Measurements from ENCODE around the gene MAD1L1.

MAD1L1 gene

GRCh38 chr7:2080477-2080876 is 152.3 kb downstream of the MAD1L1 start:
- H3K27me3 ChIP-seq (ENCODE audit: control insufficient read depth in 1 of 2, insufficient read depth in 2 of 2, low read length in 2 of 2) = no peaks in the 10 kb centered on the region
- H3K27ac ChIP-seq (ENCODE audit: low read length) = no peak overlapping the region
- H3K36me3 ChIP-seq (ENCODE audit: control insufficient read depth in 2 of 2, insufficient read depth in 2 of 2, low read length in 2 of 2) = peaks cover 0 to 3% of the 10 kb centered on the region in 2 donors
- no peak overlapping the region for H3K4me3 ChIP-seq (ENCODE audit: low read length in 2 of 2)
- no peaks in the 10 kb centered on the region for H3K9me3 ChIP-seq (ENCODE audit: control insufficient read depth in 2 of 2, low read length in 2 of 2)
- no peaks in the 10 kb centered on the region for H3K4me1 ChIP-seq (ENCODE audit: control insufficient read depth, insufficient read depth, low read length)
- no peak overlapping the region for H3K9ac ChIP-seq (ENCODE audit: low read length in 2 of 2)

DNA sequence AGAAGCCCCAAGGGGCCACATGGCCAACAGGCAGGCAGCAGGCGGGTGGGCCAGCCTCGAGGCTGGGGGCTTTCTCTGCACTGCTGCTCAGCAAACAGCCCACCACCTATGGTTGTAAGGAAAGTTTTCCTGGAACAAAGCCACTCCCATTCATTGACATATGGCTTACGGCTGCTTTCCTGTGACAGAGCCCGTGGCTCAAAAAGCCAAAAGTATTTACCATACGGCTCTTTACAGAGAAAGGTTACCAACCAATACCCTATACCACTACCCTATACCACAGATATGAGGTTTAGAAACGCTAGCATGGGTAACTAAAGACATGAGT is 152.7 kb downstream of the MAD1L1 start:
- Histone ChIP-seq H3K27ac (ENCODE audit: low read length) (no peak overlapping the region), H3K9me3 (ENCODE audit: control insufficient read depth in 2 of 2, low read length in 2 of 2) (no peaks in the 10 kb centered on the region), H3K27me3 (ENCODE audit: control insufficient read depth in 1 of 2, insufficient read depth in 2 of 2, low read length in 2 of 2) (no peaks in the 10 kb centered on the region), H3K4me1 (ENCODE audit: control insufficient read depth, insufficient read depth, low read length) (no peaks in the 10 kb centered on the region), H3K4me3 (ENCODE audit: low read length in 2 of 2) (no peak overlapping the region), H3K9ac (ENCODE audit: low read length in 2 of 2) (no peak overlapping the region), H3K36me3 (ENCODE audit: control insufficient read depth in 2 of 2, insufficient read depth in 2 of 2, low read length in 2 of 2) (peaks cover 0 to 3% of the 10 kb centered on the region in 2 donors)

- no peak overlapping the region for H3K4me3 ChIP-seq (ENCODE audit: low read length in 2 of 2)
- no peaks in the 10 kb centered on the region for H3K27me3 ChIP-seq (ENCODE audit: control insufficient read depth in 1 of 2, insufficient read depth in 2 of 2, low read length in 2 of 2)
- H3K9ac ChIP-seq (ENCODE audit: low read length in 2 of 2) = no peak overlapping the region
- H3K36me3 ChIP-seq (ENCODE audit: control insufficient read depth in 2 of 2, insufficient read depth in 2 of 2, low read length in 2 of 2) = peaks cover 0 to 3% of the 10 kb centered on the region in 2 donors
- H3K9me3 ChIP-seq (ENCODE audit: control insufficient read depth in 2 of 2, low read length in 2 of 2) = no peaks in the 10 kb centered on the region
- H3K4me1 ChIP-seq (ENCODE audit: control insufficient read depth, insufficient read depth, low read length) = no peaks in the 10 kb centered on the region
- no peak overlapping the region for H3K27ac ChIP-seq (ENCODE audit: low read length)
Observed at GRCh38 chr7:2079332-2080059, 153.2 kb downstream of the MAD1L1 start.

- Histone ChIP-seq H3K36me3 (ENCODE audit: control insufficient read depth in 2 of 2, insufficient read depth in 2 of 2, low read length in 2 of 2) (peaks cover 0 to 3% of the 10 kb centered on the region in 2 donors), H3K4me1 (ENCODE audit: control insufficient read depth, insufficient read depth, low read length) (no peaks in the 10 kb centered on the region)
Observed at GRCh38 chr7:2078899-2079298, 153.8 kb downstream of the MAD1L1 start.

DNA sequence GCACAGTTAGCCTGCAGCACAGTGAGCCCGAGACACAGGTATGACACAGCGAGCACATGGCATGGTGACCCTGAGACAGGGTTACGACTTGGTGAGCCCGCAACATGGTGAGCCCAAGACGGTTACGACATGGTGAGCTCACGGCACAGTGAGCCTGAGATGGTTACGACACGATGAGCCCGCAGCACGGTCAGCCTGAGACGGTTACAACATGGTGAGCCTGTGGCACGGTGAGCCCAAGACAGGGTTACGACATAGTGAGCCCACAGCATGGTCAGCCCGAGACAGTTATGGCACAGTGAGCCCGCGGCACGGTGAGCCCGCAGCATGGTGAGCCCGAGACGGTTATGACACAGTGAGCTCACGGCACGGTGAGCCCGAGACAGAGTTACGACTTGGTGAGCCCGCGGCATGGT is 156.1 kb downstream of the MAD1L1 start:
- no peak overlapping the region for H3K4me3 ChIP-seq (ENCODE audit: low read length in 2 of 2)
- peaks cover 0 to 3% of the 10 kb centered on the region in 2 donors for H3K36me3 ChIP-seq (ENCODE audit: control insufficient read depth in 2 of 2, insufficient read depth in 2 of 2, low read length in 2 of 2)
- H3K9ac ChIP-seq (ENCODE audit: low read length in 2 of 2) = no peak overlapping the region
- no peak overlapping the region for H3K27ac ChIP-seq (ENCODE audit: low read length)
- H3K9me3 ChIP-seq (ENCODE audit: control insufficient read depth in 2 of 2, low read length in 2 of 2) = no peaks in the 10 kb centered on the region
- H3K27me3 ChIP-seq (ENCODE audit: control insufficient read depth in 1 of 2, insufficient read depth in 2 of 2, low read length in 2 of 2) = no peaks in the 10 kb centered on the region
- H3K4me1 ChIP-seq (ENCODE audit: control insufficient read depth, insufficient read depth, low read length) = no peaks in the 10 kb centered on the region

More at GRCh38 chr7:2078899-2079298, 153.8 kb downstream of the MAD1L1 start:
- H3K9me3 ChIP-seq (ENCODE audit: control insufficient read depth in 2 of 2, low read length in 2 of 2) = no peaks in the 10 kb centered on the region
- no peaks in the 10 kb centered on the region for H3K27me3 ChIP-seq (ENCODE audit: control insufficient read depth in 1 of 2, insufficient read depth in 2 of 2, low read length in 2 of 2)
- no peak overlapping the region for H3K4me3 ChIP-seq (ENCODE audit: low read length in 2 of 2)
- H3K9ac ChIP-seq (ENCODE audit: low read length in 2 of 2) = no peak overlapping the region
- H3K27ac ChIP-seq (ENCODE audit: low read length) = no peak overlapping the region

- no peaks in the 10 kb centered on the region for H3K9me3 ChIP-seq (ENCODE audit: control insufficient read depth in 2 of 2, low read length in 2 of 2)
- peaks cover 0 to 3% of the 10 kb centered on the region in 2 donors for H3K36me3 ChIP-seq (ENCODE audit: control insufficient read depth in 2 of 2, insufficient read depth in 2 of 2, low read length in 2 of 2)
- H3K9ac ChIP-seq (ENCODE audit: low read length in 2 of 2) = no peak overlapping the region
- H3K4me3 ChIP-seq (ENCODE audit: low read length in 2 of 2) = no peak overlapping the region
- H3K4me1 ChIP-seq (ENCODE audit: control insufficient read depth, insufficient read depth, low read length) = no peaks in the 10 kb centered on the region
- no peaks in the 10 kb centered on the region for H3K27me3 ChIP-seq (ENCODE audit: control insufficient read depth in 1 of 2, insufficient read depth in 2 of 2, low read length in 2 of 2)
- H3K27ac ChIP-seq (ENCODE audit: low read length) = no peak overlapping the region
Observed at GRCh38 chr7:2075811-2076210, 156.9 kb downstream of the MAD1L1 start.

DNA sequence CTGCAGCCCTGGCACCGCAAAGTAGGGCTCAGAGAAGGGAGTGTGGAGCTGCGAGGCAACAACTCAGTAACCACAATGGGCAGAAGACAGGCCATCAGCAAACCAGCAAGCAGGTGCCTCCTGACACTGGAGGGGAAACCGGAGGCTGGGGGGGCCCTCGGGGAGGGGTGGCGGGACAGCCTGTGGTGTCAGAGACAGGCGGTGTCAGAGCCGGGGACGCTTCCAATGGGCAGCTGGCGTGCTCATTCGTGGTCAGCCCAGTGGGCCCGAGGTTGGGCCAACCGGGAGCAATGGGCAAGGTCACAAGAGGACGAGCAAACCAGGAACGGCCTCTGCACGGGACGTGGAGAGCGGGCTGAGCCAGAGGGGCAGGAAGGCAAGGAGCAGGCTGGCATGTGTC is 158.1 kb downstream of the MAD1L1 start:
- no peak overlapping the region for H3K9ac ChIP-seq (ENCODE audit: low read length in 2 of 2)
- H3K9me3 ChIP-seq (ENCODE audit: control insufficient read depth in 2 of 2, low read length in 2 of 2) = no peaks in the 10 kb centered on the region
- no peaks in the 10 kb centered on the region for H3K4me1 ChIP-seq (ENCODE audit: control insufficient read depth, insufficient read depth, low read length)
- no peak overlapping the region for H3K27ac ChIP-seq (ENCODE audit: low read length)
- no peak overlapping the region for H3K4me3 ChIP-seq (ENCODE audit: low read length in 2 of 2)
- no peaks in the 10 kb centered on the region for H3K27me3 ChIP-seq (ENCODE audit: control insufficient read depth in 1 of 2, insufficient read depth in 2 of 2, low read length in 2 of 2)
- H3K36me3 ChIP-seq (ENCODE audit: control insufficient read depth in 2 of 2, insufficient read depth in 2 of 2, low read length in 2 of 2) = peaks cover 0 to 3% of the 10 kb centered on the region in 2 donors

DNA sequence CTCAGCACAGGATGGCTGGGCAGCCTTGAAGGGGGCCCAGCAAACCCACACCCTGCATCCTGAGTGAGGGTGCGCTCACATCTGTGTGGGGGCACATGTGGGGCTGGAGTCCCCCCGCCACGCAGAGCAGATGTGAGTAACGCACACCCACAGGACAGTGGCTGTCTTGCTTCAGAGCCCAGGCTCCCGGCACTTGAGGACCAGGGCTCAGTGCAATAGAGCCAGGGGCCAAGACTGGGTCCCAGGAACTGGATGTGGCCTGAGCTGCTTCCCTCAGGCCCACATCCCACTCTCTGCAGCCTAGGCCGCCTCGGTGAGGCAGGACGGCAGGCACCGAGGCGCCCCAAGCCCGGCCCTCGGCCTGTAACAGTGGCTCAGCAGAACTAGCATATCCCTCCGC is 159.9 kb downstream of the MAD1L1 start:
- Histone ChIP-seq H3K36me3 (ENCODE audit: control insufficient read depth in 2 of 2, insufficient read depth in 2 of 2, low read length in 2 of 2) (peaks cover 0 to 8% of the 10 kb centered on the region in 2 donors), H3K27ac (ENCODE audit: low read length) (no peak overlapping the region), H3K9me3 (ENCODE audit: control insufficient read depth in 2 of 2, low read length in 2 of 2) (no peaks in the 10 kb centered on the region), H3K27me3 (ENCODE audit: control insufficient read depth in 1 of 2, insufficient read depth in 2 of 2, low read length in 2 of 2) (no peaks in the 10 kb centered on the region), H3K4me1 (ENCODE audit: control insufficient read depth, insufficient read depth, low read length) (no peaks in the 10 kb centered on the region), H3K9ac (ENCODE audit: low read length in 2 of 2) (no peak overlapping the region), H3K4me3 (ENCODE audit: low read length in 2 of 2) (no peak overlapping the region)

DNA sequence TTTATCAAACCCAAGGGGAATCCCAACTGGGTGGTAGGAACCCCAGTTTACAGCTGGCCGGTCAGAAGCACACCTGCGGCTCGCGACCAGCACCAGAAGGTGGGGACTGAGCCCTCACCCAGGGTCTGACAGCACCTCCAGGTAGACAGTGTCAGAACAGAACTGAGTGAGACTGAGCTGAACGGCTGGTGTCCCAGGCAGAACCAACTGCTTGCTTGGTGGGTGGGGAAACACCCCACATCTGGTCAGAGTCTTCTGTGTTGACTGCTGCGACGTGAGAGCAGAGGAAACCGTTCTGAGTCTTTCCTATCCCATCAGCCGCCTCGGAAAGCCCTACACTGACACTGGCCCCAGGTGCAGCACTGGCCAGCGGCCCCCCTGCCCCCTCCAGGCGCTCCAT is 160.7 kb downstream of the MAD1L1 start:
- no peaks in the 10 kb centered on the region for H3K9me3 ChIP-seq (ENCODE audit: control insufficient read depth in 2 of 2, low read length in 2 of 2)
- no peaks in the 10 kb centered on the region for H3K4me1 ChIP-seq (ENCODE audit: control insufficient read depth, insufficient read depth, low read length)
- H3K36me3 ChIP-seq (ENCODE audit: control insufficient read depth in 2 of 2, insufficient read depth in 2 of 2, low read length in 2 of 2) = peaks cover 0 to 10% of the 10 kb centered on the region in 2 donors
- no peak overlapping the region for H3K4me3 ChIP-seq (ENCODE audit: low read length in 2 of 2)
- H3K9ac ChIP-seq (ENCODE audit: low read length in 2 of 2) = no peak overlapping the region
- H3K27ac ChIP-seq (ENCODE audit: low read length) = no peak overlapping the region
- no peaks in the 10 kb centered on the region for H3K27me3 ChIP-seq (ENCODE audit: control insufficient read depth in 1 of 2, insufficient read depth in 2 of 2, low read length in 2 of 2)

DNA sequence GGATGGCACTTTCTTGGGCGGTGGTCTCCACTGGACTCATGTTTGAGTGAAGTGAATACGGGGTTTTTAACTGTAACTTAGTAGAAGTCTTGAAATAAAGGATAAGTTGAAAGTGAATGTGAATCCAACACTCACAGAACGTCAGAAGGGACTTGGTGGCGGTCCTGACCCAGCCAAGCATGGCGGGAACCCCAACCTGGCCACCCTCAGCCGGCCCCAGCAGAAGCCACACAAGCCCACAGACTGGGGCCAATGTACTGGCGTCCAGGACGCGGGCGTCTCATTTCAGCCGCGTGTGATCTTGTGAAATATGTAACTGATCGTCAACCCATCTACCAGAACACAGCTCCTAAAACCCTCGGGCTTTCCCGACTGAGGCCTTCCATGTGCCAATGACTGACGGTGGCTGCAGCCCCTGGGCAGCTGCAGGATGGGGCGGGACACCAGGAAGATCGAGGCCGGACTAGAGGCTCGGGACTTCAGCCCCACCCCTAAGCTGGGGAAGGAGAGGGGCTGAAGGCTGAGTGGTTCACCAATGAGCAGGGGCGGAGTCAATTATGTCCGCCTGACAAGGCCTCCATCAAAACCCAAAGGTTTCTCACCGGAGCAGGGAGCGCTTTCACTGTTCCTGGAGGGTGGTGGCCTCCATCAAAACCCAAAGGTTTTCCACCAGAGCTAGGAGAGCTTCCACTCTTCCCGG is 161.5 kb downstream of the MAD1L1 start:
- Histone ChIP-seq H3K27ac (ENCODE audit: low read length) (no peak overlapping the region), H3K9me3 (ENCODE audit: control insufficient read depth in 2 of 2, low read length in 2 of 2) (no peaks in the 10 kb centered on the region), H3K9ac (ENCODE audit: low read length in 2 of 2) (no peak overlapping the region), H3K4me1 (ENCODE audit: control insufficient read depth, insufficient read depth, low read length) (no peaks in the 10 kb centered on the region), H3K36me3 (ENCODE audit: control insufficient read depth in 2 of 2, insufficient read depth in 2 of 2, low read length in 2 of 2) (peaks cover 0 to 9% of the 10 kb centered on the region in 2 donors), H3K27me3 (ENCODE audit: control insufficient read depth in 1 of 2, insufficient read depth in 2 of 2, low read length in 2 of 2) (no peaks in the 10 kb centered on the region), H3K4me3 (ENCODE audit: low read length in 2 of 2) (no peak overlapping the region)

- Histone ChIP-seq H3K9me3 (ENCODE audit: control insufficient read depth in 2 of 2, low read length in 2 of 2) (no peaks in the 10 kb centered on the region), H3K9ac (ENCODE audit: low read length in 2 of 2) (no peak overlapping the region), H3K4me3 (ENCODE audit: low read length in 2 of 2) (no peak overlapping the region), H3K36me3 (ENCODE audit: control insufficient read depth in 2 of 2, insufficient read depth in 2 of 2, low read length in 2 of 2) (peaks cover 0 to 9% of the 10 kb centered on the region in 2 donors), H3K27ac (ENCODE audit: low read length) (no peak overlapping the region), H3K27me3 (ENCODE audit: control insufficient read depth in 1 of 2, insufficient read depth in 2 of 2, low read length in 2 of 2) (no peaks in the 10 kb centered on the region), H3K4me1 (ENCODE audit: control insufficient read depth, insufficient read depth, low read length) (no peaks in the 10 kb centered on the region)
Observed at GRCh38 chr7:2070151-2070763, 162.5 kb downstream of the MAD1L1 start.
